ENCODE data around the gene CRYBB3.

DNA sequence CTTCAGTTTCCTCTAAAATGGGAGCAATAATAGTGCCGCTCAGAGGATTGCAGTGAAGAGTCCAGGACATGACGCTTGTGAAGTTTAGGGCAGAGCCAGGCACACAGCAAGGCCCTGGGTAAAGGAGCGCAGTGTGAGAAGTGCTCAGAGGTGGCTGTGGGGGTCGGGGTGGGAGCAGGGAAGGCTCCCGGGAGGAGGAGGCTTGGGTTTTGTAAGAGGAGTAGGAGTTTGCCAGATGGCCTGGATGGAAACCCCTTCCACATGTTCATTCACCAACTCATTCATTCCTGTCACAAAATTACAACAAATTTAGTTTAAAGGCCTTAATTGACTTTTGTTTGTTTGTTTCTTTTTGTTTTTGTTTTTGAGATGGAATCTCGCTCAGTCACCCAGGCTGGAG lies 36.8 kb downstream of the CRYBB3 start:
- TF ChIP-seq CTCF (conservative IDR thresholded peaks at IDR 0.05; ENCODE audit: low read depth, low read length) (no peak), EZH2 (IDR thresholded peaks at IDR 0.05; ENCODE audit: borderline replicate concordance, low read depth, low read length, poor library complexity, severe bottlenecking) (no peak)
